Mucosa of stomach (tissue), 1 donor: Measurements from ENCODE around the gene FNDC4.

Source experiments
- H3K27me3 ChIP-seq: one replicate; pipeline ENCODE4 v1.7.0; 2013; ENCODE audit warnings: mild to moderate bottlenecking, low read length; ENCODE audit not compliant: control insufficient read depth, insufficient read depth
- H3K36me3 ChIP-seq: one replicate; pipeline ENCODE4 v1.7.0; 2013; ENCODE audit warnings: low read length; ENCODE audit not compliant: control insufficient read depth, insufficient read depth
- H3K4me1 ChIP-seq: one replicate; pipeline ENCODE4 v1.7.0; 2013; ENCODE audit warnings: mild to moderate bottlenecking, low read length; ENCODE audit not compliant: control insufficient read depth, insufficient read depth
- H3K4me3 ChIP-seq: one replicate; pipeline ENCODE4 v1.7.0; 2013; ENCODE audit warnings: low read length
- H3K9ac ChIP-seq: one replicate; pipeline ENCODE4 v1.7.0; 2013; ENCODE audit warnings: mild to moderate bottlenecking, low read length, moderate library complexity
- H3K9me3 ChIP-seq: one replicate; pipeline ENCODE4 v1.7.0; 2013; ENCODE audit warnings: mild to moderate bottlenecking, low read length, moderate library complexity; ENCODE audit not compliant: control insufficient read depth
- donor health status: Pancreatic carcinoma.

The FNDC4 gene

DNA sequence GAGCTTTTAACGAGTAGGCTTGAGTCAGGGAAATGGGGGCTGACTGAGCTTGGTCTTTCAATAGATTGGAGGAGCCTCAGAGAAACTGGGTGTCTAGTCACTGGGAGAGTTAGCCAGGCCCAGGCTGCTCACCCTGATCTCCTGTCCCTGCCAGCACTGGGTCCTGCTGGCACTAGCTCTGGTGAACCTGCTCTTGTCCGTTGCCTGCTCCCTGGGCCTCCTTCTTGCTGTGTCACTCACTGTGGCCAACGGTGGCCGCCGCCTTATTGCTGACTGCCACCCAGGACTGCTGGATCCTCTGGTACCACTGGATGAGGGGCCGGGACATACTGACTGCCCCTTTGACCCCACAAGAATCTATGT is 52.1 kb downstream of the FNDC4 start:
- peak overlapping the region; percentile 27 for H3K4me3 ChIP-seq
- peaks cover 3% of the 10 kb centered on the region for H3K36me3 ChIP-seq
- H3K9ac ChIP-seq: peak overlapping the region; percentile 68
- H3K27me3 ChIP-seq: no peaks in the 10 kb centered on the region
- peaks cover 22% of the 10 kb centered on the region for H3K4me1 ChIP-seq
- no peaks in the 10 kb centered on the region for H3K9me3 ChIP-seq

DNA sequence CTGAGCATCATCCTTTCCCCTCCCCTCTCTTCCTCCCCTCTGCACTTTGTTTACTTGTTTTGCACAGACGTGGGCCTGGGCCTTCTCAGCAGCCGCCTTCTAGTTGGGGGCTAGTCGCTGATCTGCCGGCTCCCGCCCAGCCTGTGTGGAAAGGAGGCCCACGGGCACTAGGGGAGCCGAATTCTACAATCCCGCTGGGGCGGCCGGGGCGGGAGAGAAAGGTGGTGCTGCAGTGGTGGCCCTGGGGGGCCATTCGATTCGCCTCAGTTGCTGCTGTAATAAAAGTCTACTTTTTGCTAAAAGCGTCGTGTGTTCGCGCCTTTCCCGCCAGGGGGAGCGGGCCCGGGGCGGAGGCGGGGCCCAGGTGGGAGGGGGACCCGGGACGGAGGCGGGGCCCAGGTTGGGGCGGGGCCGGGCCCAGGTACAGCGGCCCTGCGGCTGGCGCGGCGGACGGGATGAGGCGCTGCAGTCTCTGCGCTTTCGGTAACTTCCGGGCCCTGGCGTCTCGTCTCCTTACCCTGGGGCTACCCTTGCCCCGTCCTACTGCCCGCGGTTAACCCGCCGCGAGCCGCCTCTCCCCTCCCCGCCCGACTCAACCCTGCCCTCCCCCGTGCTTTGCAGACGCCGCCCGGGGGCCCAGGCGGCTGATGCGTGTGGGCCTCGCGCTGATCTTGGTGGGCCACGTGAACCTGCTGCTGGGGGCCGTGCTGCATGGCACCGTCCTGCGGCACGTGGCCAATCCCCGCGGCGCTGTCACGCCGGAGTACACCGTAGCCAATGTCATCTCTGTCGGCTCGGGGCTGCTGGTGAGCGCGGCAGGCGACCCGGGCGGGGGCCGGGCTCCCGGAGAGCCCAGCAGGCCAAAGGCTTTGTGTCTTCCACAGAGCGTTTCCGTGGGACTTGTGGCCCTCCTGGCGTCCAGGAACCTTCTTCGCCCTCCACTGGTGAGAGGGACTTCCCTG is 52.8 kb downstream of the FNDC4 start, which contains the start of gene KRTCAP3:
KRTCAP3 (plus strand) TSS at position 424 of the 962 bp plus-strand sequence; CDS start at position 456, 32 bp downstream.
- Histone ChIP-seq H3K9me3 (no peaks in the 10 kb centered on the region), H3K9ac (peak within 1 kb of the TSS; percentile 68), H3K4me3 (peak within 1 kb of the TSS; percentile 27), H3K36me3 (peaks cover 3% of the 10 kb centered on the region), H3K27me3 (no peaks in the 10 kb centered on the region), H3K4me1 (peaks cover 22% of the 10 kb centered on the region)
